NCI-H69 (cell line): ENCODE data around the gene SERPINA6.
"Not testable (repeated sequence)": the region's sequence is repeated elsewhere in the genome, so short reads cannot be mapped to it uniquely, and the experiment has no call there.

Source experiments
- DNase-seq: peaks from one replicate; lab custom pipeline; 2025; lab: John Stamatoyannopoulos, UW

Gene SERPINA6

GRCh38 chr14:94322648-94323570, at the start of gene SERPINA6:
SERPINA6 (minus strand) TSS chr14:94323336; CDS start chr14:94314648, 8,688 bp downstream.
- peak; percentile 87 for DNase-seq

GRCh38 chr14:94372021-94372605, 49.0 kb upstream of the SERPINA6 start:
- peak; percentile 56 for DNase-seq

DNA sequence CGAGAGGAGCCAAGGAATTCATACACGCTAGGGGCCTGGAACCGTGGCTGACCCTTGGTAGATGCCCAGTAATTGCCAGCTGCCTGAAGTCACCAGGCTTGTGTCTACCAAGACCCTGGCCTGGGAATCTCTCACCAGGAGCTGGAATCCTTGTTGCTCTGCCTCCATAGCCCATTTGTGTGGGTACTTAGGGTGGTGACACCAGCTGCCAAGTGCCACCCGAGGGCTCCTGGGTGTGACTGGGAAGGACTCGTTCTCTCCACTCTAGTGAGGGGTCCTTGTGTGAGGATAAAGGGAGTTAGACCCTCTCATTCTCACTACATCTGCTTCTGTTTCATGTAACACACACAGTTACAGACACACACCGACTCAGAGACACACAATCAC, 47.4 kb upstream of the SERPINA6 start:
- no peak for DNase-seq

- DNase-seq, result not testable (repeated sequence)
Measured at GRCh38 chr14:94369766-94370523, 46.8 kb upstream of the SERPINA6 start.

GRCh38 chr14:94368956-94369355, 45.8 kb upstream of the SERPINA6 start:
- no peak for DNase-seq

DNA sequence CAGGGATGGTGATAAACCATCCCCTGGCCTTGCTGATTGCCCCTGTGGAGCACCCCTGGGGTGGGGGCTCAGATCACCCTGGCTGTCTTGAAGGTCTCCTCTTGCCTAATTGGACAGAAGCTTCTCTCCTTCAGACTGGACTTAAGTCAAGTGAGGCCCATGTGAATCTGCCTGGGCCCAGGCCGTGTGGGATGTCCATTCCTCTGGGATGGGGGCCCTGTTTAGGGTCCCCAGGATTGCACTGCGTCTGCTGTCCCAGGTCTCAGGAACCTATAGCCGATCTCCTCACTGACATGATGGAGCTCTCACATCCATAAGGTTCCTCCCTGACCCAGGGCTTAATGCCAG, 45.1 kb upstream of the SERPINA6 start:
- DNase-seq, result no peak

DNA sequence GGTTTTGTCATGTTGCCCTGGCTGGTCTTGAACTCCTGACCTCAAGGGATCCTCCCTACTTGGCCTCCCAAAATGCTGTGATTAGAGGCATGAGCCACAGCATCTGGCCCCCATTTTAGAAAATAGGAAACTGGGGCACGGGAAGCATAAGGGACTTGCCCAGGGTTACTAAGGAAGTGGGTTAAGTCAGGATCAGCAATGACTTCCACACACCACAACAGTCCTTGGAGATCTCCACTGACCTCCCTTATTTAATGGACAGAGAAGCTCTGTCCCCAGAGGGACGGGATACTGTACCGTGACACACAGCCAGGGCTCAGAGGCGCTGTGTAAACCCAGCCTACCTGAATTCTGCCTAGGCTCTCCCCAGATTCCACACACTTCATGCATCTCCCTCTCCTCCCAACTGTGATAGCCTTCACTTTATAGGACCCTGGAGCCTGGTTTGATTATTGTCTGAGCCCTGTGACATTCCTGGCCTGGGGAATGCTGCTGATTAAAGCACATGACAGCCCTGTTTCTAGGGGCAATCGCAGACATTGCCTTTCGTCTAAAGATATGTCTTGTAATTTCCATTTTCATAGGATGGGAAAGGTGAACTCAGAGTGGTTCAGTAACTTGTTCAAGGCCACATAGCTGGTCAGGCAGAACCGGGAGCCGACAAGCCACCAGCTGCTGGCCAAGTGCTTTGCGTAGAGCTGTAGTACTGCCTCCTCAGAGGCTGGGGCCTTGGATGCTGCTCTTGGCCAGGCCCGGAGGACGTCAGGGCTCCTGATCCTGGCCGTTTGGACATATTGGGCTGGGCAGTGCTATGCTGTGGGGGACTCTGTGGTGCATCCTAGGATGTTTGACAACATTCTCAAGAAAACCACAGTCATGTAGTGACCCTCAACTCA, 44.5 kb upstream of the SERPINA6 start:
- DNase-seq, result no peak

- no peak for DNase-seq
Measured at GRCh38 chr14:94366146-94366915, 43.2 kb upstream of the SERPINA6 start, which contains the start of gene SERPINA2. SERPINA2 (minus strand) TSS chr14:94366698.

DNA sequence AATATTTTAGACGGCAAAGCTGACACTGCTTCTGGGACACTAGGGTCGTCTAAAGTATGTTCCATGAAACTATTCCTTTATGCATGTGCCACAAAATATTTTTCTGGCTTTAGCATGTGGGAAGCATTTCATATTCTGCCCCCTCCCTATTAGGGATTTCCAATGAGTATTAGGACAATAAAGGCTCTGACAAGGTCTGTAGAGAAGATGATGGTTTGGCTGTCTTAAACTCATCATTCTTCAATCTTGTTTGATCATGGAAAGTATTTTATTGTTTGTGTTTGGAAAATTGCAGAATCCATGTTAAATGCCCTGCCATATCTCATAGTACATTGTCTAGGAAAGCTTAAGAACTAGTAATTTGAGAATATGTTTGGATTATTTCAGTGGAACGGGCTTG, 42.5 kb upstream of the SERPINA6 start:
- no peak for DNase-seq

DNA sequence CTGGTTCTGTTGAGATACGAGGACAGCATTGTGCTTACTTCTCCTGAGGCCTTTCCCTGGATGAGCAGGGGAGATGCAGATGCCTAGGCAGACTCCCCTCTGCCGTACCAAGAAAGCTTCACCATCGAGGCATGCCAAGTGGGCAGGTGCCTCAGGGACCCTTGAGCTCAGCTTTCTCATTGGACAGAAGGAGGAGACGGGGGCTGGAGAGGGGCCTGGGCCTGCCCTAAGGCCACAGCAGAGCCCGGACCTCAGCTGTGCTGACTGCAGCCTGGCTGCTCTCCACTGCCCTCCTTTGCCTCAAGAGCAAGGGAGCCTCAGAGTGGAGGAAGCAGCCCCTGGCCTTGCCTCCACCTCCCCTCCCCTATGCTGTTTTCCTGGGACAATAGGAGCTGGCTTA, 41.8 kb upstream of the SERPINA6 start:
- DNase-seq, result no peak

DNA sequence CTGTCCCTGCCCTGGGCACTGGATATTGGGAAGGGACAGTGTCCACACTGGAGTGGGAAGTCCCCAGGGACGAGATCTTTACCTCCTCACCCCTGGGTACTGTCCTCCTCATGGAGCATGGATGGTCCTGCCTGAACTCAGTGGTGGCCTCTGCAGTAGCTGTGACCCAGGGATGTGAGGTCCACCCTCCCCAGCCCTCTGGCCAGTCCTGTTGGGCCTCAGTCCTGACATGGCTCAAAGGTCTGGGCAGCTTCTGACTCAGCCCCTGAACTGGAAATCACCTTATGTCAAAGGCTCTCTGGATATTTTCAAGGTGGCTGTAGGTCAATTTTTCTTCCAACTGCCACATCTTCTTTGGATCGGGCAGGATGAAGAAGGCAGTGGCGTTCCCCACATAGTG, 40.9 kb upstream of the SERPINA6 start:
- DNase-seq, result no peak

GRCh38 chr14:94363151-94363624, 40.1 kb upstream of the SERPINA6 start:
- no peak for DNase-seq

DNA sequence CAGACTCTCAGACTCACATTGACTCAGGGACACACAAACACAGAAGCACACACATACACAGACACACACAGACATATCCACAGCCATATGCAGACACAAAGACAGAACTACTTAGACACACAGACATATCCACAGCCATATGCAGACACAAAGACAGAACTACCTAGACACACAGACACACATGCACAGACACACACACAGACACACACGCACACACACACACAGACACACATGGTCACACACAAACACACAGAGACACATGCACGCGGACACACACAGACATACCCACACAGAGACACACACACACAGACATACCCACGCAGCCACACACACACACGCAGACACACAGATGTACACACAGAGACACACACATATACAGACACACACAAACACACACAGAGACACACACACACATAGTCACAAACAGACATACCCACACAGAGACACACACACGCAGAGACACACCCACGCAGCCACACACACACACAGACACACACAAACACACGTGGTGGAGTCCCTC, 39.5 kb upstream of the SERPINA6 start:
- DNase-seq, result no peak

- DNase-seq, result no peak
Measured at GRCh38 chr14:94361682-94362081, 38.5 kb upstream of the SERPINA6 start.

DNA sequence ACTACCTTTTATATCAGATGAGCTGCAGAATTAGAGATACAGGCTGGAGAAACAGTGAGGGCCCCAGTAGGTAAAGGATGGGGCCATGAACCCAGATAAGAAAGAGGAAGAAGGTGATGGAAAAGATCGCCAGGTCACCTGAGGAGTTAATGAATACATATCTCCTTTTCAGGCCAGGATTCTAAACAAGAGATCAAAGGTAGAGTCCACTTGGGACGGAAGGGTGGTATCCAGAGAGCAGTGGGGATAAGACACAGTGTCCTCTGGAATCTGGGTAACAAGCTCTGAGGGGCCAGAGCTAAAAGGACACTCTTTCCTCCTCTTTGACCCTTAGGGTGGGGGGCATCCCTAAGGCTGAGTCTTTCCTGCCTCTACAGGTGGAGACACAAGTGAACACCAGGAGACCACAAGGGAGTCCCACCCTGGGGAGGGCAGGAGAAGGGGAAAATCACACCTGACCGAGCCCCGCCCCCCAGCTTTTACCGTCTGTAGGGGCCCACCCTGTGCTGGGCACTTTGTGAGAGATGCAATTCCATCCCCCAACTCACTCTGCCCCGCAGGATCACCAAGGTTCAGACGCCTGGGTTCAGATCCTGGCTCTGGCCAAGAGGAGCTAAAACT, 37.9 kb upstream of the SERPINA6 start:
- no peak for DNase-seq

- DNase-seq, result no peak
Measured at GRCh38 chr14:94357166-94357565, 34.0 kb upstream of the SERPINA6 start.

- peak; percentile 16 for DNase-seq
Measured at GRCh38 chr14:94356379-94357056, 33.4 kb upstream of the SERPINA6 start.

GRCh38 chr14:94355191-94355794, 32.2 kb upstream of the SERPINA6 start:
- DNase-seq, result no peak

GRCh38 chr14:94354638-94355185, 31.6 kb upstream of the SERPINA6 start:
- DNase-seq, result no peak
